HG03025 (cell line): ENCODE data around the gene LTBP2.
"Not testable (repeated sequence)": the region's sequence is repeated elsewhere in the genome, so short reads cannot be mapped to it uniquely, and the experiment has no call there.

Source experiments
- ATAC-seq: cut with Tn5 transposase; IDR thresholded peaks from one replicate; pipeline ENCODE4 v1.9.1; 2021; ENCODE audit warnings: mild to moderate bottlenecking, moderate library complexity; ENCODE audit not compliant: unreplicated experiment, low FRiP score

LTBP2 gene

DNA sequence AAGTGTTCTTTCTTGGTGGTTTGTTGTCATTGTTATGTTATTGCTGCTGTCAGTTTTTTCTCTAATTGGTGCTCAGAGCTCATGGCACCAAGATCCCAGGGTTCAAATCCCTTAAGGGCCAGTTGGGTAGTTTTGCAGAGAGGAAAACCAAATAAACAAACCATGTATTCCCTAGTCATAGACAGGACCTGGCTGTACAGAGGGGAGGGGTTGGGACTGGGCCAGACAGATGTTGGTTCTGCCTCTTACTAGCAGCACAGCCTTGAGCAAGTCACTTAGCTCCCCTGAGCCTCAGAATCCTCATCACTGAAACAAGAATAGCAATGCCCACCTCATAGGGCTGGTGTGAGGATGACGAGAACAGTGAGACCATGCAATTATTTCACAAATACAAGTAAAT, 53.4 kb downstream of the LTBP2 start:
- ATAC-seq: no peak

DNA sequence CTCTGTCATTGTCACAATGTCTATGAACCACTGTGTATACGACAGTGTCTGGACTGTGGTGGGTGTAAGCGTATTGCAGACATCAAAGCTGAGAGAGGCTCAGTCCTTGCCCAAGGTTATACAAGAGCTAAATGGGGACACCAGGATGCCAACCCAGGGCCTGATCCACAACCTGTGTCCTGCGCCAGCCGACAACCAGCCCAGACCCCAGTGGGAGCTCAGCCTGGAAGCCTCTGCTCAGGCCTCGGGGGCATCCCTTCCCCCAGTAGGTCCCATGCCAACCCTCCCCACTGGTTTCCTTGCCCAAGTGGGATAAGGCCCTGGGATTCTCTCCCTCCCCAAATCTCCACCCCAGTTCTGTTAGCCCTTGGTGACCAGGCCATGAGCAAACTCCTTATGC, 54.3 kb downstream of the LTBP2 start:
- no peak for ATAC-seq

- ATAC-seq: no peak
Observed at GRCh38 chr14:74555476-74556050, 56.5 kb downstream of the LTBP2 start.

GRCh38 chr14:74554742-74555362, 57.2 kb downstream of the LTBP2 start:
- no peak for ATAC-seq

DNA sequence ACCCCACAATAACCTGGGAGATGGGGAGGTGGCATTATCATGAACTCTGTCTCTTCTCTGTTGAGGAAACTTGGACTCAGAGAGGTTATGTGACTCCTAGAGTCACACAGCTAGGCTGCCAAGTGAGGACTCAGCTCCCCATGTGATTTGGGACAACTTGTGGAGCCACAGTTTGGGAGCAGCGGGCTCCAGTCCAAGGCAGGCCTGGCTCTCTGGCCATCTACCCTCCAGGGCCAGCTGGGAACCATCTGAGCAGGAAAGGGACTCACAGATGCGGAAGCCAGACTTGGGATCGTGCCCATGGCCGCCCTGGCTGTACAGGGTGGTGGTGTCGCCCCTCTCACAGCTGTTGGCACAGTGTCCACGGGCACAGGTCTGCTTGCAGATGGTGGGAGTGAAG, 59.4 kb downstream of the LTBP2 start:
- ATAC-seq: no peak

- no peak for ATAC-seq
Observed at GRCh38 chr14:74551431-74552371, 60.3 kb downstream of the LTBP2 start.

- ATAC-seq: no peak
Observed at GRCh38 chr14:74551001-74551400, 61.0 kb downstream of the LTBP2 start.

DNA sequence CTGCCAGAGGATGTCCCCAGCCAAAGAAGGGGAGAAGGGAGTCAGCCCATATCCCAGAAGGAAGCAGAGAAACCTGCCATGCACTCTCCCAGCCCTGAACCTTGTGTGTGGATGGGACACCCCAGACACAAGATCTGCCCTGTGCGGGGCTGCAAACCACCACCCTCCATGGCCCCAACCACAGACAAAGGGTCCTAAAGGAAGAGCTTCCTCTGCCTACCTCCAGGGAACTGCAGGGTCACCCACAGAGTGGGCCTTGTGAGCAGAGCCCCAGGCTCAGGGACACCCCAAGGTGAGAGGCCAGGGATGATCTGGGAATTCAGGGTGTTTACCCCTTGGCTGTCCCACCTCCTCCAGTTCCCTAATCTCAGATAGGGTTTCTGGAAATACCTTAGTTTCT, 62.0 kb downstream of the LTBP2 start:
- no peak for ATAC-seq

- ATAC-seq: no peak
Observed at GRCh38 chr14:74549588-74549987, 62.4 kb downstream of the LTBP2 start.

GRCh38 chr14:74548881-74549280, 63.2 kb downstream of the LTBP2 start:
- ATAC-seq: no peak

DNA sequence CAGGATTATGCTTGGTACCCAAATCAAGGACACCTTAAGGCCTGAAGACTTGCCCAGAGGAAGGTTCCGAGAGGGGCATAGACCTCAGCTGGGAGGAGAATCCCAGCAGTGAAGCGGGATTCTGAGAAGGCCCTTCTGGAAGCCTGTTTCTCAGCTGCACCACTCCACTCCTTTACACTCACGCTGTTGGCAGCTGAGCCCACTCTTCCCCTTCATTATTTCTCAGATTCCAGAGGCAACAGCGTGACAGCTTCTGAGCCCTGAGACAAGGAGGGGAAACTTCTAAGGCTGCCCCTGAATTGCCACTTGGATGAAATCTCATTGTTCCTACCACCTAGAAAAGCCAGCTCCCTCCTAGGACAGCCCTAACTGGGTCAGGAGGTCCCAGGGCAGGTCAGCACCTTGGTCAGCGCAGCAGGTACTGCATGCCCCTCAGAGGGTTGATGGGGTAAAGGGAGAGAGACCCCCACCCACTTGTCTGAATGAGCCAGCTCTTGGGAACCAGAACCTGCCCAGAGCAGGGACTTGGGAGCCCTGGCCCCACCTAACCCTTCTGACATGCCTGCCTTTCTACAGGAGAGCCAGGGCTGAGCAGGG, 64.6 kb downstream of the LTBP2 start:
- no peak for ATAC-seq

GRCh38 chr14:74546416-74546815, 65.6 kb downstream of the LTBP2 start:
- ATAC-seq: no peak

DNA sequence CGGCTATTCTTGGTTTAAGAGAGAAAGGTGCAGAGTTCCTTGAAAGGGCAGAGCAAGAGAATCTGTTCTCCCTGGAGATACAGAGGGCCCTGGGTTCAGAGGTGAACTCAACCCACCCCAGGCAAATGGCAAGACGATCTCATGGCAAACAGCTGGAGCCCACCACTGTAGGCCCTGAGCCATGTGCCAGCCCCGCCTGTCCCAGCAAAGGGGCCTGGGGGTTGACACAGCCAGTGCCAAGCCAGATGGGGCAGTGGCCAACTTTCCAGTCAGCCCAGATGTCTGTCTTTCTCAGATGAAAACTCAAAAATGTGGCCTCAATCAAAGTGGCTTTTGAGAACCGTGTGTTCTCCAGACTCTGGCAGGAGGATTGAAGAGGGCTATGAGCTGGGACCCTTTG, 66.7 kb downstream of the LTBP2 start:
- no peak for ATAC-seq

GRCh38 chr14:74543771-74544438, 68.1 kb downstream of the LTBP2 start:
- ATAC-seq: no peak

DNA sequence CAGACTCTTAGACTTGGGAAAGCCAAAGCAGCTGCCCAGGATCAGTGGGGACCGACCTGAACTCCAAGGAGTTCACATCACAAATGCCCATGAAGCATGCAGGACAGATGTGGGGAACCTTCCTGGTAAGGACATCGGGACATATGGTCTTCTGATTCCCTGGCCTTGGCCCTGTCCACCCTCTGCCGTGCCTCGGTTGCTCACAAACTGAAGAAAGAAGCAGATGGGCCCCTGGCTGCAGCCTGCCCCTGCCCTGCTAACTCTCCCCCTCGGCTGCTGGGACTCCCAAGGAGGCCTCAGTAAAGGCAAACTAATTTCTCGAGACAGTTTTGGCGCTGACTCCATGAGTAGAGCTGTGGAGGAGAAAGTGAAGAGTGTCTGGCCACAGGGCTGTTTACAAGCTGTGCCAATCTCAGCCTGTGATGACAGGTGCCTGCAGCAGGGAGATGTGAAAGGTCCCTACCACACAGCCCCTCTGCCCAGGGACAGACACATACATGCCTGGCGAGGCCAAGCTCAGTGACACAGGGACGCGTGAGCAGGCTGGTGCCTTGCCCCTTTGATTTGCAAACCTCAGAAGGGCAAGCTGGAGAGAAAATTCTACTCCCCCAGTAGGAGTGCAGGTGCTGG, 69.9 kb downstream of the LTBP2 start:
- no peak for ATAC-seq

DNA sequence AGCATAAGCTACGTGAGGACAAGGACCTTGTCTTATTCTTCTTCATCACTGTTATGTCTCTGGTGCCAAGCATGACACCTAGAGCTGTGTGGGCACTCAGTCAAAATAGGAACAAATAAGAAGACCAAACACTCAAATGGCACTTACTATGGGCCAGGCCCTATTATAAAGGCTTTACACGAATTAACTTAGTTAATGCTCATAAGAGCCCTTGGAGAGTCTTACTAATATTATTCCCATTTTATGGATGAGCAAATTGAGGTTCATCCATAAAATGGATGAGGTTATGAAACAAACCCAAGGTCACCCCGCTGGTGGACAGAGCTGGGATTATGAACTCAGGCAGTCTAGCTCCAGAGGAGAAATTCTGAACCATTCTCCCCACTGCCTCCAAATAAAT, 70.8 kb downstream of the LTBP2 start:
- no peak for ATAC-seq

DNA sequence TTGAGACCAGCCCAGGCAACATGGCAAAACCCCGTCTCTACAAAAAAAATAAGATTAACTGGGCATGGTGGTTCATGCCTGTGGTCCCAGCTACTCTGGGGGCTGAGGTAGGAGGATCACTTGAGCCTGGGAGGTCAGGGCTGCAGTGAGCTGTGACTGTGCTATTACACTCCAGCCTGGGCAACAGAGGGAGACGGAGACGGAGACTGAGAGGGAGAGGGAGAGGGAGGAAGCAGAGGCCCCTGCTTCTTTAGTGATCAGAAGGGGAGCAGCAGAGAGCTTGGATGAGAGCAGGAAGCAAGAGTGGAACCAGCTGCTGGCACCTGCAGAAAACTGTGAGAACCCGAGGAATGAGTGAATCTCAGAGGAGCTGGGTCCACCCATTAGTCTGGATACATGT, 72.5 kb downstream of the LTBP2 start:
- no peak for ATAC-seq

DNA sequence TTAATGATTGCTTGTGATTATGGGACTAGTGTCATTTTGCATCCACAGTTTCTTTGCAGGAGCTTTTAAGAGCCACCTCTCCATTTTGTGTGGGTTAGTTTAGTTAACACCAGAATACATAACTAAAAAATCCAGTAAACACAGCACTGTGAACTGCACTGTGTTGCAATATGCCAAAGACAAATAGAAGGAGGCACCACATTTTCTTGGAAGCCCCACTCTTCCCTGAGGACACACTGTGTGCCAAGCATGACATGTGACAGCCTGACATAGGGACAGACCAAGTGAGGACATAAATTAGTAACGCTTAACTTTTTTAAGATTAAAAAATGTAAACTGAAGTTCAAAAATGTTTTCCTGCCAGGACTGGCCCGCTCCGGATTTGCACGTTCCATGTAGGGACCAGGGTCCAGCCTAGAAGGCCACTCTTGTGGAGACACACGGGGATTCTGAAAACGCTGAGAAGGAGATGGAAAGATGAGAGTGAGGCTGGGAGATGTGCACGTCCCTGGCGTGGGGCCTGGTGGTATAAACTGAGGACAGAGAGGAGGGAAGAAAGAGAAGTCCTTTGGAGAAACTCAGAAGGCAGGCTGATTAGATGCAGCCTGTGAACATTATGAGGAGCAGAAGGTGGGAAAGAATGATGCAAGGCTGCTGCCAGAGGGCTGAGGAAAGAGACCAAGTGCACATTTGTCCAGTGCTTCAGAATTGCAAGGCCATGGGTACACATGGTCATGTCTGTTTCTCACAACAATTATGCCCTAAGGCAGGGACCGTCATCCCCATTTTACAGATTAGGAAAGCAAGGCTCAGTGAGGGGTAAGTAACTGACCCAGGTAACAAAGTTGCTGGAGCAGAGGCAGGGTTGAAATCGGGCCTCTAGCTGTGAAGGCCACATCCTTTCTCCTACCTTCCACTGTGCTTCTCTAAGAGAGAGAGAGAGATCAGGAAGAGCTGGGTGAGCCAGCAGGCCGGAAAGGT, 73.3 kb downstream of the LTBP2 start:
- ATAC-seq: no peak

GRCh38 chr14:74536336-74536735, 75.7 kb downstream of the LTBP2 start:
- ATAC-seq: not testable (repeated sequence)
